ENCODE data around the gene SLC9A9.
A peak's percentile ranks its signal among the peaks of the same experiment; 100 is the strongest.

Gene SLC9A9

GRCh38 chr3:143648218-143648617 is 200.1 kb downstream of the SLC9A9 start:
- TF ChIP-seq Cebpa-rat (IDR thresholded peaks at IDR 0.05), result no peak
- H3K27me3 ChIP-seq, result no peaks in the 10 kb centered on the region
- H3K36me3 ChIP-seq, result peaks cover 0 to 64% (median 0%) of the 10 kb centered on the region in 11 experiments; a peak in 6 of 22 replicates
- H3K9me3 ChIP-seq (replicated peaks in 1 of 11), result no peaks in the 10 kb centered on the region
- no peak overlapping the region for H3K4me3 ChIP-seq
- no peak overlapping the region for H3K9ac ChIP-seq
- no peak overlapping the region for H3K27ac ChIP-seq
- H4K20me1 ChIP-seq, result no peaks in the 10 kb centered on the region
- H3K4me2 ChIP-seq, result no peak overlapping the region
- H3K4me1 ChIP-seq, result peaks cover 0 to 32% (median 6%) of the 10 kb centered on the region in 10 experiments; a peak in 13 of 20 replicates

GRCh38 chr3:143644370-143645089 is 203.7 kb downstream of the SLC9A9 start:
- Histone ChIP-seq H3K4me3 (no peak overlapping the region), H3K9ac (0 out of 22 replicates have a peak overlapping the region, but pooled peaks of 1 of the 11 experiments have one; percentile 13), H3K4me1 (peaks cover 0 to 6% (median 2%) of the 10 kb centered on the region in 10 experiments; a peak in 7 of 20 replicates), H3K27ac (peak overlapping the region in 1 of 11 experiments; percentile 18; a peak in 1 of 22 replicates), H3K27me3 (no peaks in the 10 kb centered on the region), H3K4me2 (peak overlapping the region in 2 of 11 experiments; percentile 2 to 27; a peak in 1 of 22 replicates), H3K36me3 (peaks cover 0 to 72% (median 0%) of the 10 kb centered on the region in 11 experiments; a peak in 5 of 22 replicates), H4K20me1 (no peaks in the 10 kb centered on the region), H3K9me3 (replicated peaks in 1 of 11) (peaks cover 0 to 14% (median 0%) of the 10 kb centered on the region in 11 experiments; a peak in 6 of 22 replicates)
- no peak for TF ChIP-seq Cebpa-rat (IDR thresholded peaks at IDR 0.05)

- H4K20me1 ChIP-seq, result no peaks in the 10 kb centered on the region
- no peak overlapping the region for H3K4me3 ChIP-seq
- peaks cover 0 to 74% (median 0%) of the 10 kb centered on the region in 11 experiments; a peak in 5 of 22 replicates for H3K36me3 ChIP-seq
- peaks cover 0 to 6% (median 2%) of the 10 kb centered on the region in 10 experiments; a peak in 7 of 20 replicates for H3K4me1 ChIP-seq
- H3K27me3 ChIP-seq, result no peaks in the 10 kb centered on the region
- no peak for TF ChIP-seq Cebpa-rat (IDR thresholded peaks at IDR 0.05)
- peak overlapping the region in 1 of 11 experiments; percentile 18; a peak in 1 of 22 replicates for H3K27ac ChIP-seq
- peaks cover 0 to 20% (median 4%) of the 10 kb centered on the region in 11 experiments; a peak in 11 of 22 replicates for H3K9me3 ChIP-seq (replicated peaks in 1 of 11)
- H3K4me2 ChIP-seq, result 0 out of 22 replicates have a peak overlapping the region, but pooled peaks of 1 of the 11 experiments have one; percentile 2
- H3K9ac ChIP-seq, result no peak overlapping the region
Observed at GRCh38 chr3:143643905-143644304, 204.4 kb downstream of the SLC9A9 start.

- no peak overlapping the region for H3K9ac ChIP-seq
- no peaks in the 10 kb centered on the region for H3K27me3 ChIP-seq
- no peak for TF ChIP-seq Cebpa-rat (IDR thresholded peaks at IDR 0.05)
- no peaks in the 10 kb centered on the region for H4K20me1 ChIP-seq
- no peak overlapping the region for H3K4me3 ChIP-seq
- H3K4me2 ChIP-seq, result no peak overlapping the region
- H3K4me1 ChIP-seq, result peaks cover 0 to 15% (median 2%) of the 10 kb centered on the region in 10 experiments; a peak in 7 of 20 replicates
- peaks cover 26 to 46% (median 30%) of the 10 kb centered on the region in 11 experiments for H3K9me3 ChIP-seq (replicated peaks in 1 of 11)
- H3K27ac ChIP-seq, result no peak overlapping the region
- peaks cover 0 to 73% (median 0%) of the 10 kb centered on the region in 11 experiments; a peak in 5 of 22 replicates for H3K36me3 ChIP-seq
Observed at GRCh38 chr3:143640774-143641173, 207.5 kb downstream of the SLC9A9 start.

GRCh38 chr3:143637133-143637532 is 211.1 kb downstream of the SLC9A9 start:
- peaks cover 26 to 46% (median 31%) of the 10 kb centered on the region in 11 experiments for H3K9me3 ChIP-seq (replicated peaks in 1 of 11)
- no peaks in the 10 kb centered on the region for H4K20me1 ChIP-seq
- peaks cover 0 to 77% (median 0%) of the 10 kb centered on the region in 11 experiments; a peak in 5 of 22 replicates for H3K36me3 ChIP-seq
- H3K4me3 ChIP-seq, result no peak overlapping the region; a peak in 1 of 20 replicates
- no peak overlapping the region for H3K9ac ChIP-seq
- no peaks in the 10 kb centered on the region for H3K27me3 ChIP-seq
- no peak for TF ChIP-seq Cebpa-rat (IDR thresholded peaks at IDR 0.05)
- peaks cover 0 to 9% (median 0%) of the 10 kb centered on the region in 10 experiments; a peak in 1 of 20 replicates for H3K4me1 ChIP-seq
- H3K4me2 ChIP-seq, result no peak overlapping the region
- no peak overlapping the region for H3K27ac ChIP-seq

GRCh38 chr3:143634991-143635390 is 213.3 kb downstream of the SLC9A9 start:
- H3K4me2 ChIP-seq, result no peak overlapping the region
- H3K9ac ChIP-seq, result no peak overlapping the region
- H3K4me3 ChIP-seq, result no peak overlapping the region
- peaks cover 26 to 36% (median 31%) of the 10 kb centered on the region in 11 experiments for H3K9me3 ChIP-seq (replicated peaks in 1 of 11)
- H3K27ac ChIP-seq, result no peak overlapping the region
- no peaks in the 10 kb centered on the region for H3K27me3 ChIP-seq
- no peak for TF ChIP-seq Cebpa-rat (IDR thresholded peaks at IDR 0.05)
- H4K20me1 ChIP-seq, result no peaks in the 10 kb centered on the region
- H3K36me3 ChIP-seq, result peaks cover 0 to 64% (median 0%) of the 10 kb centered on the region in 11 experiments; a peak in 5 of 22 replicates
- peaks cover 0 to 9% (median 0%) of the 10 kb centered on the region in 10 experiments; a peak in 1 of 20 replicates for H3K4me1 ChIP-seq

- Histone ChIP-seq H3K9me3 (replicated peaks in 1 of 11) (peaks cover 25 to 32% (median 30%) of the 10 kb centered on the region in 11 experiments), H3K4me1 (peaks cover 0 to 9% (median 0%) of the 10 kb centered on the region in 10 experiments; a peak in 1 of 20 replicates), H3K4me2 (no peak overlapping the region), H3K4me3 (no peak overlapping the region), H3K36me3 (peaks cover 0 to 64% (median 0%) of the 10 kb centered on the region in 11 experiments; a peak in 5 of 22 replicates), H3K27ac (no peak overlapping the region), H3K27me3 (no peaks in the 10 kb centered on the region), H4K20me1 (no peaks in the 10 kb centered on the region), H3K9ac (no peak overlapping the region)
- TF ChIP-seq Cebpa-rat (IDR thresholded peaks at IDR 0.05), result no peak
Observed at GRCh38 chr3:143634427-143634826, 213.8 kb downstream of the SLC9A9 start.

GRCh38 chr3:143633816-143634215 is 214.5 kb downstream of the SLC9A9 start:
- Histone ChIP-seq H3K36me3 (peaks cover 0 to 64% (median 0%) of the 10 kb centered on the region in 11 experiments; a peak in 5 of 22 replicates), H3K9ac (no peak overlapping the region), H3K27ac (no peak overlapping the region), H4K20me1 (no peaks in the 10 kb centered on the region), H3K4me2 (no peak overlapping the region), H3K4me1 (peaks cover 0 to 9% (median 0%) of the 10 kb centered on the region in 10 experiments; a peak in 1 of 20 replicates), H3K4me3 (no peak overlapping the region), H3K9me3 (replicated peaks in 1 of 11) (peaks cover 19 to 31% (median 26%) of the 10 kb centered on the region in 11 experiments), H3K27me3 (no peaks in the 10 kb centered on the region)
- no peak for TF ChIP-seq Cebpa-rat (IDR thresholded peaks at IDR 0.05)

GRCh38 chr3:143629726-143630125 is 218.5 kb downstream of the SLC9A9 start:
- Histone ChIP-seq H3K9ac (no peak overlapping the region), H3K4me2 (no peak overlapping the region), H3K27ac (no peak overlapping the region), H3K4me1 (no peaks in the 10 kb centered on the region), H3K36me3 (peaks cover 0 to 51% (median 0%) of the 10 kb centered on the region in 11 experiments; a peak in 5 of 22 replicates), H4K20me1 (no peaks in the 10 kb centered on the region), H3K4me3 (no peak overlapping the region), H3K9me3 (replicated peaks in 1 of 11) (peaks cover 0 to 11% (median 0%) of the 10 kb centered on the region in 11 experiments; a peak in 2 of 22 replicates), H3K27me3 (no peaks in the 10 kb centered on the region)
- TF ChIP-seq Cebpa-rat (IDR thresholded peaks at IDR 0.05), result no peak

Measured in BLaER1 treated with 17β-estradiol and CSF1 and Interleukin-3, amounts not matched to agents 10 nM and 100 nM (cell line).